Iris pigment epithelial cell (primary cell): ENCODE data around the gene FAM200C.

ENCODE experiments used
- DNase-seq: peaks from one replicate; pipeline ENCODE4 v3.0.0-alpha.2; 2011; ENCODE audit warnings: low read depth

Gene FAM200C

GRCh38 chr5:160367261-160367660, 32.6 kb downstream of the FAM200C start:
- DNase-seq = no peak

GRCh38 chr5:160366230-160366629, 33.6 kb downstream of the FAM200C start:
- DNase-seq = no peak

GRCh38 chr5:160363660-160364395, 36.0 kb downstream of the FAM200C start:
- DNase-seq = no peak

- DNase-seq = no peak
Measured at GRCh38 chr5:160363211-160363610, 36.6 kb downstream of the FAM200C start.

GRCh38 chr5:160361624-160362228, 38.1 kb downstream of the FAM200C start:
- DNase-seq = no peak

GRCh38 chr5:160360310-160360709, 39.5 kb downstream of the FAM200C start:
- DNase-seq = no peak

- DNase-seq = no peak
Measured at GRCh38 chr5:160359816-160360215, 40.0 kb downstream of the FAM200C start.

- no peak for DNase-seq
Measured at GRCh38 chr5:160359242-160359641, 40.6 kb downstream of the FAM200C start.

GRCh38 chr5:160357861-160358411, 41.9 kb downstream of the FAM200C start:
- no peak for DNase-seq

- DNase-seq = no peak
Measured at GRCh38 chr5:160357394-160357793, 42.5 kb downstream of the FAM200C start.

GRCh38 chr5:160356550-160357347, 43.1 kb downstream of the FAM200C start:
- DNase-seq = no peak

GRCh38 chr5:160354666-160355065, 45.2 kb downstream of the FAM200C start:
- no peak for DNase-seq

- no peak for DNase-seq
Measured at GRCh38 chr5:160353379-160353778, 46.5 kb downstream of the FAM200C start.

GRCh38 chr5:160352308-160352707, 47.5 kb downstream of the FAM200C start:
- DNase-seq = no peak

- DNase-seq = no peak
Measured at GRCh38 chr5:160349935-160350303, 49.9 kb downstream of the FAM200C start.

- DNase-seq = no peak
Measured at GRCh38 chr5:160349249-160349934, 50.5 kb downstream of the FAM200C start.

GRCh38 chr5:160348080-160348479, 51.8 kb downstream of the FAM200C start:
- DNase-seq = no peak

- DNase-seq = no peak
Measured at GRCh38 chr5:160347448-160347847, 52.4 kb downstream of the FAM200C start.
